ACC112 (cell line): ENCODE measurements around the gene LRRC8B.

Experiments
- H2AFZ ChIP-seq: fragments of 200-600 bp; sonication (generic); one replicate; pipeline ENCODE4 v1.6.0; 2017; ENCODE audit warnings: antibody characterized with exemption, low read length; ENCODE audit not compliant: unreplicated experiment
- H3K27ac ChIP-seq: fragments of 200-600 bp; sonication (generic); 2 replicates; pipeline ENCODE4 v1.5.1; 2014; ENCODE audit warnings: low read depth, mild to moderate bottlenecking, antibody characterized with exemption, low read length, moderate library complexity
- H3K27me3 ChIP-seq: fragments of 200-600 bp; sonication (generic); 2 replicates; pipeline ENCODE4 v1.6.1; 2014; ENCODE audit warnings: mild to moderate bottlenecking, antibody characterized with exemption, low read length, moderate library complexity, mixed read lengths; ENCODE audit not compliant: insufficient read depth
- H3K36me3 ChIP-seq: fragments of 200-600 bp; sonication (generic); 2 replicates; pipeline ENCODE4 v1.6.1; 2016; ENCODE audit warnings: mild to moderate bottlenecking, antibody characterized with exemption, low read length, moderate library complexity, mixed read lengths; ENCODE audit not compliant: insufficient read depth
- H3K4me1 ChIP-seq: fragments of 200-600 bp; sonication (generic); one replicate; pipeline ENCODE4 v1.6.1; 2016; ENCODE audit warnings: low read length, mixed read lengths; ENCODE audit not compliant: insufficient read depth, unreplicated experiment, control insufficient read depth
- H3K4me3 ChIP-seq: fragments of 200-600 bp; sonication (generic); 2 replicates; pipeline ENCODE4 v1.5.1; 2014; ENCODE audit warnings: mild to moderate bottlenecking, low read depth, low read length
- H3K79me2 ChIP-seq: fragments of 200-600 bp; sonication (generic); one replicate; pipeline ENCODE4 v1.6.0; 2016; ENCODE audit warnings: low read length; ENCODE audit not compliant: control insufficient read depth, unreplicated experiment, insufficient read depth

Gene LRRC8B

DNA sequence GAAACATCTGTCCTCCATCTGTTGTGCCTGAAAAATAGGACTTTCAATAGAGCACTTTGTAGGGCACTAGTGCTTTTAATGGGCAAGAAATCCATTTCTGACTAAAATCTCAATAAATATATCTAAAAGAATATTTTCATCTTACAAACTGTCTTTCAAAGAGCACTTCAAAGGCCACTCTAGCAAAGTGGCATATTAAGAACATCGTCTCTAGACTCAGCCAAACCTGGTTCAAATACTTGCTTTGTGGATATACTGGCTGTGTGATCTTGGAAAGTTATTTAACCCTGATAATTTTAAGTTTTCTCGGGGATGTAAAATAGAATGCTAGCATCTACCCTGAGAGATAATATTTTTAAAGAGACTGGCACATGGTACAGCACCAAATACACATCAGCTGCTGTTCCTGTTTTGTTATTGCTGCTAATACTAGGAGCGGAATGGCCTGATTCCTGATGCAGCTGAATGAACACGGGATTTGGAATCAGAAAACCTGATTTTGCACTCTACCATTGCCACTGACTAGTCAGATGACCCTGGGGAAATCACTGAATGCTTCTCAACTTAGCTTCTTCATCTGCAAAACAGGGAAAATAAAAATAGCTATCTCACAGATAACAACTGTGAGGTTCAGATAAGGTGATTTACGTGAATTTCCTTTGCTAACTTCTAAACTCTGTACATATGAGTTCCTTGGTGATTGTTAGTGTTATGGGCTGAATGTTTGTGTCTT lies 83.1 kb downstream of the LRRC8B start:
- H3K27me3 ChIP-seq: no peaks in the 10 kb centered on the region
- H2AFZ ChIP-seq: no peak overlapping the region
- H3K36me3 ChIP-seq: no peaks in the 10 kb centered on the region
- no peak overlapping the region for H3K27ac ChIP-seq
- H3K4me3 ChIP-seq: no peak overlapping the region
- H3K4me1 ChIP-seq: peaks cover 50% of the 10 kb centered on the region
- H3K79me2 ChIP-seq: no peaks in the 10 kb centered on the region

GRCh38 chr1:89608319-89608983 lies 83.8 kb downstream of the LRRC8B start:
- Histone ChIP-seq H3K79me2 (no peaks in the 10 kb centered on the region), H3K4me1 (peaks cover 48% of the 10 kb centered on the region), H3K27ac (no peak overlapping the region), H3K27me3 (no peaks in the 10 kb centered on the region), H3K36me3 (no peaks in the 10 kb centered on the region), H3K4me3 (no peak overlapping the region), H2AFZ (no peak overlapping the region)

DNA sequence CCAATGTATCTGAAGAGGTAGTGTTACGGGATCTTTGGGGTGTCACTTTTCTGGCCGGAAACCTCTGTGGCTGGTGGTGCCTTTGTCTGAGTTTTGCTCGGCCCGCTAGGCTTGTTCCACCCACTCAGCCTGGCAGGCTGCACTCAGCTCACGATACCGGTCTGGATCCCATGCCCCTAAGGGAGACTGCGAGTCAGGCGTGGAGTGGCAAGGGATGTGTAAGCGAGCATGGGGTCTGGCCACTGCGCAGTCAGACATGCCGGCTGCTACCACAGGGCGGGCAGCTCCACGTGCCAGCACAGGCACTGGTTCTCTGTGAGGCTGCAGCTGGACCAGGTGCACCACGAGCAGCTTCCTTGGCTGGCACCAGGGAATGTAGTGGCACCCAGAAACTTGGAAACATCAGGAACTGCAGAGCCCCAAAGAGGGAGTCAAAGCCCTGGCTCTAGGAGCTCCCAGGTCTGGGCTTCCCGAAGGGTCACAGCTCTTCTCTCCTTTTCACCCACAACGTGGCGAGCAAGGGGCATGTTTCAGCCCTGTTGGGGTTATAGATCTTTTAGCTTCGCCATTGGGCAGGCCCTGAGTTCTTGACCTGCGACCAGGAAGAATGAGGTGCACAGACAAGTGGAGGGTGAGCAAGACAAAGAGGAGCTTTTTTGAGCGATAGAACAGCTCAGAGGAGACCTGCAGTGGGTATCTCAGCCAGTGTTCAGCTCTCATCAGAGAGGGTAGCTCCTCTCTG lies 84.5 kb downstream of the LRRC8B start:
- Histone ChIP-seq H3K4me3 (no peak overlapping the region), H3K27me3 (no peaks in the 10 kb centered on the region), H3K36me3 (no peaks in the 10 kb centered on the region), H3K4me1 (peaks cover 41% of the 10 kb centered on the region), H3K79me2 (no peaks in the 10 kb centered on the region), H3K27ac (no peak overlapping the region), H2AFZ (no peak overlapping the region)

DNA sequence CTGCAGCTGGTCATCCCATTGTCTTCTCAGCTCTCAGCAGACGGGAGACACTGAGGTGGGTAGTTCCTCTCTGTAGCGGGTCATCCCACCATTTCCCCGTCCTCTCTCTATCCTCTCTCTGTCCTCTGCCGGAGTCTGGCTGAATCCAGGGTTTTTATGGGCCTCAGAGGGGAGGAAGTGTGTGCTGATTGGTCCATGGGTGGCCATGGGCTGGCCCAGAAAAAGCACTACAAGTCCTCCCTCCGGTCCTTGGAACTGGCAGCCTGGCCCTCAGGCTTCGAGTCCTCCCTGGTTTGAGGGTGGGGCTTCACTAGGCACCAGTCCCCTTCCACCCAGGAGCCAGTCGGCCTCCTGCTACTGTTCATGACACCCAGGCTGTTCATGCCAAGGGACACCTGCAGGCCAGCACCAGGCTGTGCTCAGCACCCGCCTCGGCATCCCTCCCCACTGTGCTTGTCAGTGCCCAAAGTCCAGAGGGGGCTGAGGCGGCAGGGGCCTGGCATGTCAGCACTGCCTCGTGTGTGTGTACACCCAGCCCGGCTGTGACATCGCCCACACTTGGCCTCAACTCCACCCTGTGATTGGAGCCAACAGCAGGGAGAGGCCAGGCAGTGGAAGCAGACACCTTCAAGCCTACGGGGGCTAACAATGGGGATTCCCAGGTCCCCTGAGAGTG lies 85.3 kb downstream of the LRRC8B start:
- H2AFZ ChIP-seq: no peak overlapping the region
- no peak overlapping the region for H3K27ac ChIP-seq
- H3K4me1 ChIP-seq: peaks cover 33% of the 10 kb centered on the region
- H3K79me2 ChIP-seq: no peaks in the 10 kb centered on the region
- no peaks in the 10 kb centered on the region for H3K36me3 ChIP-seq
- no peak overlapping the region for H3K4me3 ChIP-seq
- no peaks in the 10 kb centered on the region for H3K27me3 ChIP-seq

DNA sequence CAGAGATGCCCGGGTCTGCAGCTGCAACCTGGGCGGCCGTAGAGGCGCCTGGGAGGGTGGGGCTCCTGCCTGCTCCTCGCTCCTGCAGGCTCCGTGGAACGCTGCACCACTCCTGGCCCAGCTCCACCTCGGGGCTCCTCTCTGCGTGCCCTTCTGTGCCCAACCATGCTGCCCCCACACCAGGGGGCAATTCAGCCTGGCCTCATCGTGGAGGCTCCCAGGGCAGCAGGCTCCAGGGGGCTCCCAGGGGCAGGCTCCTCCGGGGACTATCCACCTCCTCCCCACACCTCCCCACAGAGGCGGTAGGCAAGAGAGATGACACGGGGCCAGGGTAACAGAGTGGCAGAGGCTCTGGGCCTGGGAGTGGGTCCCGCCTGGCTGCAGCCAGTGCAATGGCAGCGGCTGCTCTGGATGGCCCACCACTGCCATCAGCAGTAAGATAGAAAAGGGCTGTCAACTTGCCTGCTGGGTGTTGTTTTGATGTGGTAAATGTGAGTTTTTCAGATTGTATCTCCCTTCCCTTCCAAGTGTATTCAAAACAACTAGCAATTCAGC lies 85.9 kb downstream of the LRRC8B start:
- Histone ChIP-seq H3K4me3 (no peak overlapping the region), H3K79me2 (no peaks in the 10 kb centered on the region), H2AFZ (no peak overlapping the region), H3K36me3 (no peaks in the 10 kb centered on the region), H3K27me3 (no peaks in the 10 kb centered on the region), H3K4me1 (peaks cover 27% of the 10 kb centered on the region), H3K27ac (no peak overlapping the region)

- H3K36me3 ChIP-seq: no peaks in the 10 kb centered on the region
- H3K27me3 ChIP-seq: no peaks in the 10 kb centered on the region
- peaks cover 15% of the 10 kb centered on the region for H3K4me1 ChIP-seq
- H3K4me3 ChIP-seq: no peak overlapping the region
- H3K79me2 ChIP-seq: no peaks in the 10 kb centered on the region
- no peak overlapping the region for H3K27ac ChIP-seq
- no peak overlapping the region for H2AFZ ChIP-seq
These were observed 87.1 kb downstream of the LRRC8B start for GRCh38 chr1:89611721-89612120.

GRCh38 chr1:89613928-89614327 lies 89.3 kb downstream of the LRRC8B start:
- Histone ChIP-seq H3K27ac (no peak overlapping the region), H3K36me3 (no peaks in the 10 kb centered on the region), H2AFZ (no peak overlapping the region), H3K79me2 (no peaks in the 10 kb centered on the region), H3K4me3 (no peak overlapping the region), H3K4me1 (no peaks in the 10 kb centered on the region), H3K27me3 (no peaks in the 10 kb centered on the region)

- no peak overlapping the region for H3K4me3 ChIP-seq
- H3K79me2 ChIP-seq: no peaks in the 10 kb centered on the region
- no peak overlapping the region for H3K27ac ChIP-seq
- H3K36me3 ChIP-seq: no peaks in the 10 kb centered on the region
- no peak overlapping the region for H2AFZ ChIP-seq
- no peaks in the 10 kb centered on the region for H3K27me3 ChIP-seq
- no peaks in the 10 kb centered on the region for H3K4me1 ChIP-seq
These were observed 91.3 kb downstream of the LRRC8B start for GRCh38 chr1:89615676-89616598.

GRCh38 chr1:89616844-89617627 lies 92.4 kb downstream of the LRRC8B start:
- no peaks in the 10 kb centered on the region for H3K27me3 ChIP-seq

More at GRCh38 chr1:89616844-89617627, 92.4 kb downstream of the LRRC8B start:
- Histone ChIP-seq H3K4me1 (no peaks in the 10 kb centered on the region), H3K4me3 (no peak overlapping the region), H3K27ac (no peak overlapping the region), H3K36me3 (no peaks in the 10 kb centered on the region), H2AFZ (no peak overlapping the region), H3K79me2 (no peaks in the 10 kb centered on the region)
